ENCODE measurements around the gene RTP5.
"Not testable (repeated sequence)": the region's sequence is repeated elsewhere in the genome, so short reads cannot be mapped to it uniquely, and the experiment has no call there.

Gene RTP5

DNA sequence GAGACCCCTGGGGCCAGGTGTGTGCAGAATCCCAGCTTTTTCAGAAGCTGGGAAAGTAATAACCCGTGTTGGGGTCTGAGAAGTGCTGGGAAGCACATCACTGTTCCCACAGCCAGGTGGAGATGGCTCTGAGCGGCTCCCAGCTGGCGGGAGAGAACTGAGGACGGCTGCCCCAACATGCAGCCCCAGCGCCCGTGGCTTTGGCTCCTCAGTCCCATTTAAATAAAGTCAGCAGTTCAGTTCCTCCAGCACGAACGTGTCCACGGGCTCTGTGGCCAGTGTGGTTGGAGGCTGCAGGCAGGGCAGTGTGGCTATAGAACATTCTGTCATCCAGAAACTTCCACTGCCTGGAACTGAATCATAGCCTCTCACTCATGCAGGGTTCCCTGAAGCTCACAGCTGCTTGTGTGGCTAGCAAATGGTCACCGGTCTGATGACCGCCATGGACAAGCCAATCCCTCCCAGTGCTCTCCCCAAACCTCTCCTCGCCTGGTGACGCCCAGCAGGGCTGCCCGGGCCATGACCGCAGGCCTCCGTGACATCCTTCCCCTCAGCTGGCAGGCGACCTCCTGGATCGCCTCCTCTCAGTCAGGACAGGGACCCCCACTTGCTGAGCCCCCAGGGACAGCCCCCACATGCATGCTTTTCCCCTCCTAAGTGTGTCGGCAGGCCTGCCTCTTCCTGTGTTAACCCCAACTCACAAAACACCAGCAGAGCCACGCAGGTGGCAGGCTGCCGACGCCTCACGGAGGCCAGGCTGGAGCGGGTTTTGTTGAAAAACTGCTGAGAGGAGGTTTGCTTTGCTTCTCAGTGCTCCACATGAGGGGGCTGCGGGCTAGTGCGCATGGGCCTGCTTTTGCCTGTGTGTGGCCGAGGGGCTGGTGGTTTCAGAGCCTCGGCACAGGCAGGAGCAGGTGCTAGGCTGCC is 1.3 kb downstream of the RTP5 start:
- Histone ChIP-seq H3K27me3 (peaks cover 0 to 57% (median under 1%) of the 10 kb centered on the region in 11 experiments; a peak in 12 of 22 replicates), H3K4me2 (peak overlapping the region; percentile 80 to 100 (median 98)), H3K9ac (peak overlapping the region in 10 of 11 experiments; percentile 1 to 66 (median 46); a peak in 15 of 22 replicates), H3K27ac (peak overlapping the region in 6 of 11 experiments; percentile 5 to 69 (median 42); a peak in 9 of 22 replicates), H3K36me3 (no peaks in the 10 kb centered on the region), H3K4me3 (no peak overlapping the region; a peak in 1 of 20 replicates), H3K4me1 (peaks cover 59 to 85% (median 70%) of the 10 kb centered on the region in 10 experiments), H3K9me3 (replicated peaks in 1 of 11) (peaks cover 20 to 22% (median 21%) of the 10 kb centered on the region in 11 experiments), H4K20me1 (peaks cover 0 to 24% (median 6%) of the 10 kb centered on the region in 11 experiments; a peak in 5 of 22 replicates)
- TF ChIP-seq Cebpa-rat (IDR thresholded peaks at IDR 0.05): no peak

GRCh38 chr2:241871538-241872312 is 2.2 kb downstream of the RTP5 start:
- TF ChIP-seq Cebpa-rat (IDR thresholded peaks at IDR 0.05): no peak
- H3K27ac ChIP-seq: peak overlapping the region in 6 of 11 experiments; percentile 5 to 55 (median 42); a peak in 9 of 22 replicates

DNA sequence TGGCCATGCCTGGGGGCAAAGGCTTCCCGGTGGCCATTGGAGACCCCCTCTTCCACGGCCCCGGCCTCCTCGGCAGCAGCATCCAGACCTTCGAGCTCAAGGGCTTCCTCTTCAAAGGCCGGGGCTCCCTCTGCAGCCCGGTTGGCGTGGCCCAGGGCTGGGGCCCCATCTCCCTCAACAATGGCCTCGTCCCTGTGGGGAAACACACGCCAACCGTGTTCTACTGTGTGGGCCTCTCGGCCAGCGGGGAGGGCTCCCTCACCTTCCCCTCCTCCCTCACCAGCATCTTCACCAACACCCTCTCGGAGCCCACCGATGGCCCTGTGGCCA is 2.7 kb downstream of the RTP5 start:
- TF ChIP-seq Cebpa-rat (IDR thresholded peaks at IDR 0.05): no peak
- Histone ChIP-seq H3K4me2 (peak overlapping the region; percentile 80 to 100 (median 98)), H3K36me3 (no peaks in the 10 kb centered on the region), H3K9me3 (replicated peaks in 1 of 11) (peaks cover 20 to 22% (median 21%) of the 10 kb centered on the region in 11 experiments), H3K27me3 (peaks cover 0 to 43% (median 0%) of the 10 kb centered on the region in 11 experiments; a peak in 10 of 22 replicates), H3K4me1 (peaks cover 47 to 83% (median 65%) of the 10 kb centered on the region in 10 experiments), H4K20me1 (peaks cover 0 to 23% (median 6%) of the 10 kb centered on the region in 11 experiments; a peak in 5 of 22 replicates), H3K4me3 (no peak overlapping the region), H3K27ac (peak overlapping the region in 3 of 11 experiments; percentile 10 to 50 (median 41); a peak in 3 of 22 replicates), H3K9ac (peak overlapping the region in 3 of 11 experiments; percentile 44 to 66 (median 61); a peak in 7 of 22 replicates)

More at GRCh38 chr2:241871538-241872312, 2.2 kb downstream of the RTP5 start:
- Histone ChIP-seq H3K4me2 (peak overlapping the region; percentile 80 to 100 (median 98)), H3K36me3 (no peaks in the 10 kb centered on the region), H3K9ac (peak overlapping the region in 10 of 11 experiments; percentile 1 to 66 (median 31); a peak in 12 of 22 replicates), H3K4me3 (peak overlapping the region in 1 of 10 experiments; percentile 24; a peak in 2 of 20 replicates), H3K9me3 (replicated peaks in 1 of 11) (peaks cover 20 to 22% (median 21%) of the 10 kb centered on the region in 11 experiments), H3K4me1 (peaks cover 52 to 83% (median 67%) of the 10 kb centered on the region in 10 experiments), H3K27me3 (peaks cover 0 to 49% (median 0%) of the 10 kb centered on the region in 11 experiments; a peak in 10 of 22 replicates), H4K20me1 (peaks cover 0 to 23% (median 6%) of the 10 kb centered on the region in 11 experiments; a peak in 5 of 22 replicates)

GRCh38 chr2:241873081-241873802 is 3.7 kb downstream of the RTP5 start:
- Histone ChIP-seq H3K4me3 (no peak overlapping the region), H3K27ac (no peak overlapping the region), H4K20me1 (peaks cover 0 to 23% (median 0%) of the 10 kb centered on the region in 11 experiments; a peak in 5 of 22 replicates), H3K36me3 (no peaks in the 10 kb centered on the region), H3K9ac (no peak overlapping the region), H3K4me1 (peaks cover 38 to 76% (median 58%) of the 10 kb centered on the region in 10 experiments), H3K9me3 (replicated peaks in 1 of 11) (peaks cover 20 to 22% (median 21%) of the 10 kb centered on the region in 11 experiments), H3K27me3 (peaks cover 0 to 33% (median 0%) of the 10 kb centered on the region in 11 experiments; a peak in 9 of 22 replicates), H3K4me2 (peak overlapping the region in 8 of 11 experiments; percentile 83 to 100 (median 98); a peak in 13 of 22 replicates)
- TF ChIP-seq Cebpa-rat (IDR thresholded peaks at IDR 0.05): no peak

DNA sequence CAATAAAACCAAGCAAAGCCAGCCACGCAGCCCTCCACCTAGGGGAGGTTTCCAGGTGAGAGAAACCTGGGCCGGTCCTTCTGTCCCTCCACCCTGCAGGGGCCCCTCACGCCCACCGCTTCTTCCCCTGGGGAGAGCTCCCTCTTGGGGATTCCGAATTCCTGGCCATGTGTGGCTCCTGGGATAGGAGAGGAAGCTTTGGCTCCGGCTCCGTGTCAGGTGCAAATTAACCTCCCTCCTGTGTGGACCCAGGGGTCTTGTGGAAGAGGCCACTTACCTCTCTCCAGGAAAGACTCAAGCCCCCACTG is 4.2 kb downstream of the RTP5 start:
- Histone ChIP-seq H3K4me1 (peaks cover 37 to 76% (median 58%) of the 10 kb centered on the region in 10 experiments), H3K9ac (no peak overlapping the region), H3K4me3 (0 out of 20 replicates have a peak overlapping the region, but pooled peaks of 1 of the 10 experiments have one; percentile 38), H3K27ac (no peak overlapping the region), H3K27me3 (peaks cover 0 to 28% (median 0%) of the 10 kb centered on the region in 11 experiments; a peak in 9 of 22 replicates), H3K4me2 (0 out of 22 replicates have a peak overlapping the region, but pooled peaks of 1 of the 11 experiments have one; percentile 6), H3K9me3 (replicated peaks in 1 of 11) (peaks cover 20 to 22% (median 21%) of the 10 kb centered on the region in 11 experiments), H3K36me3 (no peaks in the 10 kb centered on the region), H4K20me1 (peaks cover 0 to 23% (median 0%) of the 10 kb centered on the region in 11 experiments; a peak in 5 of 22 replicates)
- TF ChIP-seq Cebpa-rat (IDR thresholded peaks at IDR 0.05): no peak

GRCh38 chr2:241874277-241874925 is 4.9 kb downstream of the RTP5 start:
- Histone ChIP-seq H3K4me2 (0 out of 22 replicates have a peak overlapping the region, but pooled peaks of 1 of the 11 experiments have one; percentile 6), H4K20me1 (peaks cover 0 to 23% (median 0%) of the 10 kb centered on the region in 11 experiments; a peak in 5 of 22 replicates), H3K9ac (no peak overlapping the region), H3K27ac (no peak overlapping the region), H3K4me3 (peak overlapping the region in 1 of 10 experiments; percentile 38; a peak in 1 of 20 replicates), H3K36me3 (no peaks in the 10 kb centered on the region), H3K9me3 (replicated peaks in 1 of 11) (peaks cover 20 to 22% (median 21%) of the 10 kb centered on the region in 11 experiments), H3K27me3 (peaks cover 0 to 26% (median 0%) of the 10 kb centered on the region in 11 experiments; a peak in 8 of 22 replicates), H3K4me1 (peaks cover 36 to 76% (median 59%) of the 10 kb centered on the region in 10 experiments)
- TF ChIP-seq Cebpa-rat (IDR thresholded peaks at IDR 0.05): no peak

- Histone ChIP-seq H3K27ac (peak overlapping the region in 3 of 11 experiments; percentile 12 to 25 (median 13); a peak in 3 of 22 replicates), H3K9ac (peak overlapping the region in 5 of 11 experiments; percentile 6 to 24 (median 19); a peak in 3 of 22 replicates), H3K27me3 (peaks cover 0 to 19% (median 0%) of the 10 kb centered on the region in 11 experiments; a peak in 8 of 22 replicates), H3K4me2 (peak overlapping the region in 3 of 11 experiments; percentile 3 to 25 (median 11); a peak in 3 of 22 replicates), H4K20me1 (peaks cover 0 to 14% (median 0%) of the 10 kb centered on the region in 11 experiments; a peak in 5 of 22 replicates), H3K9me3 (replicated peaks in 1 of 11) (peaks cover 20 to 22% (median 21%) of the 10 kb centered on the region in 11 experiments), H3K4me1 (peaks cover 35 to 76% (median 59%) of the 10 kb centered on the region in 10 experiments)
- not testable (repeated sequence) for H3K36me3 ChIP-seq, H3K4me3 ChIP-seq
Observed at GRCh38 chr2:241875754-241876527, 6.4 kb downstream of the RTP5 start.
